ENCODE measurements around the gene PLA2G2D.

- TF ChIP-seq CHD1 (IDR thresholded peaks at IDR 0.05; ENCODE audit: low read depth, low read length): no peak
- TF ChIP-seq CTCF (IDR thresholded peaks at IDR 0.05 in 2 of 3, conservative IDR thresholded peaks at IDR 0.05 in 1 of 3; ENCODE audit: control insufficient read depth in 2 of 3, extremely low read depth in 1 of 3, insufficient read depth in 1 of 3, low read depth in 3 of 3, low read length in 3 of 3): no peak
- no peak for TF ChIP-seq SP1 (IDR thresholded peaks at IDR 0.05; ENCODE audit: low read depth, low read length)
- TF ChIP-seq POLR2A (IDR thresholded peaks at IDR 0.05; ENCODE audit: low read depth, low read length): no peak
- TF ChIP-seq JUNB (IDR thresholded peaks at IDR 0.05): no peak
- no peak for TF ChIP-seq USF2 (IDR thresholded peaks at IDR 0.05; ENCODE audit: borderline replicate concordance, low read depth, low read length)
- TF ChIP-seq RAD21 (IDR thresholded peaks at IDR 0.05; ENCODE audit: insufficient read depth, low read depth, low read length): no peak
- TF ChIP-seq EZH2 (IDR thresholded peaks at IDR 0.05; ENCODE audit: borderline replicate concordance, control insufficient read depth, low read depth, low read length): no peak
- TF ChIP-seq NRF1 (conservative IDR thresholded peaks at IDR 0.05; ENCODE audit: low read depth, low read length): no peak
- TF ChIP-seq BCL11A (IDR thresholded peaks at IDR 0.05; ENCODE audit: low read depth, low read length): no peak
- no peak for TF ChIP-seq POLR2AphosphoS5 (IDR thresholded peaks at IDR 0.05; ENCODE audit: low read length)
These were observed 23.5 kb downstream of the PLA2G2D start for GRCh38 chr1:20095564-20096434.
